ENCODE data around the gene IGF2BP2. TPM values are rescaled to one million over a fixed set of nuclear protein-coding genes. Genes with fewer than 3 reads are reported as not detected.

IGF2BP2 gene
- polyA plus RNA-seq, 1 donor from 2014 or later, result not detected

DNA sequence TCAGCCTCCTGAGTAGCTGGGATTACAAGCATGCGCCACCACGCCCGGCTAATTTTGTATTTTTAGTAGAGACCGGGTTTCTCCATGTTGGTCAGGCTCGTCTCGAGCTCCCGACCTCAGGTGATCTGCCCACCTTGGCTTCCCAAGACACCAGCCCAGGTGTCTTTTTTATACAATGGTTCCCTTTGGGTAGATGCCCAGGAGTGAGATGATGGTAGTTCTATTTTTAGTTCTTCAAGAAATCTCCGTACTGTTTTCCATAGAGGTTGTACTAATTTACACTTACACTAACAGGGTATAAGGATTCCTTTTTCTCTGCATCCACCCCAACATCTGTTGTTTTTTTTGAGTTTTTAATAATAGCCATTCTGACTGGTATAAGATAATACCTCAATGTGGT, 94.3 kb downstream of the IGF2BP2 start:
- H3K27ac Mint-ChIP-seq, result no peak overlapping the region
- H3K4me1 Mint-ChIP-seq, result peaks cover 0 to 3% (median 1%) of the 10 kb centered on the region in 3 donors
- peaks cover 3% of the 10 kb centered on the region for H3K27me3 Mint-ChIP-seq
- no peak overlapping the region for H3K4me3 Mint-ChIP-seq
- peaks cover 0 to 3% (median 2%) of the 10 kb centered on the region in 3 donors for H3K9me3 Mint-ChIP-seq
- H3K36me3 Mint-ChIP-seq, result no peaks in the 10 kb centered on the region

DNA sequence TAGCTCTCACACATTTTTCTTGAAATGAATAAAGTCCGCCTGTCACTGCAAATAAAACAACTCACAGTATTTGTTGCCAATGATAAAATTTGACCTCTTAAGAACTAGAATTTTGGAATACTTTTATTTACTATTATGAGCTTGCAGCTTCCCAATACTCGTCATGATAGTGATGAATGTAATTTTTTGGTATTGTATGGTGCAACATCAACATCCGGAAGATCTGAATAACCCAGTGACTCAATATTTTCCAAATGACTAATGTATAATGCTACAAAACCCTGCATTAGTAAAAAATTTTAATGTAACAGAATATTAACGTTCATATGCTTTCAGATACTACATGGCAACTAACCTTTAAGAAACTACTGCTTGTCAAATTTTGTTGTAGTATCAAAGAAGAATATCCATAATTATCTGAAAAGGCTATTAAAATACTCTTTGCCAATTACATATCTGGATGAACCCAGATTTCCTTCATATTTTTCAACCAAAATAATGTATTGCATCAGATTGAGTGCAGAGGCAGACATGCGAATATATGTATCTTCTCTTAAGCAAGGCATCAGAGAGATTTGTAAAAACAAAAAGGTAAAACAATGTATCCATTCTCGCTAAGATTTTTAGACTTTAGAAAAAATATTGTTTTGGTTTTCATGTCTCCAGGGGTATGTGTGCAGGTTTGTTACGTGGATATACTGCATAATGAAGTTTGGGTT, 95.3 kb downstream of the IGF2BP2 start:
- Mint-ChIP-seq H3K36me3 (no peaks in the 10 kb centered on the region), H3K4me3 (no peak overlapping the region), H3K9me3 (peaks cover 0 to 3% (median 2%) of the 10 kb centered on the region in 3 donors), H3K27ac (no peak overlapping the region), H3K4me1 (peaks cover 0 to 3% (median 1%) of the 10 kb centered on the region in 3 donors), H3K27me3 (peaks cover 3% of the 10 kb centered on the region)

DNA sequence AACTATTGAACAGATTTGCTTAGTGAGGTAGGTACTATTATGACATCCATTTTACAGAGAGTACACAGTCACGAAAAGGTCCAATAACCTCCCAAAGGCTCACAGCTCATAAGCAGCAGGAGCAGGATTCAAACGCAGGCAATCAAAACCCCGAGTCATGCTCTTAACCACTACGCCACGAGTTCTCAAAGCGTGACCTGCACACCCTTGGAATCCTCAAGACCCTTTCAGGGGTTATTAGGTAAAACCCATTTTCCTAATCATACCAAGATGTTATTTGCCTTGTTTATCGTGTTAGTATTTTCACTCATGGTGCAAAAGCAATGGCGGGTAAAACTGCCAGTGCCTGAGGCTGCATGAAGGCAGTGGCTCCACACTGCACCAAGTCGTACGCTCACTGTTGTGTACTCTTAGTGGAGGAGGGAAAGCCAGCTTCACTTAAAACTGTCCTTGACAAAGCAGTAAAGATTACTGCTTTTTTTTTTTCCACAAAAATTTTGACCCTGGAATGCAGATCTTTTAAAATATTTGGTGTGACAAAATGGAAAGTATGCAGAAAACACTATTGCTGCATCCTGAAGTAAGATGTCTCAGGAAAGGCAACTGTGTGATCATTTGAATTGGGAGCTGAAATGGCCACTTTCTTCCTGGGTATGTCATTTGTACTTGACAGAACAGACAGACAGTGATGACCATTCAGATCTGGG, 96.1 kb downstream of the IGF2BP2 start:
- Mint-ChIP-seq H3K4me1 (peaks cover 0 to 2% (median 1%) of the 10 kb centered on the region in 3 donors), H3K4me3 (no peak overlapping the region), H3K27me3 (peaks cover 3% of the 10 kb centered on the region), H3K9me3 (peaks cover 0 to 3% (median 2%) of the 10 kb centered on the region in 3 donors), H3K27ac (no peak overlapping the region), H3K36me3 (no peaks in the 10 kb centered on the region)

DNA sequence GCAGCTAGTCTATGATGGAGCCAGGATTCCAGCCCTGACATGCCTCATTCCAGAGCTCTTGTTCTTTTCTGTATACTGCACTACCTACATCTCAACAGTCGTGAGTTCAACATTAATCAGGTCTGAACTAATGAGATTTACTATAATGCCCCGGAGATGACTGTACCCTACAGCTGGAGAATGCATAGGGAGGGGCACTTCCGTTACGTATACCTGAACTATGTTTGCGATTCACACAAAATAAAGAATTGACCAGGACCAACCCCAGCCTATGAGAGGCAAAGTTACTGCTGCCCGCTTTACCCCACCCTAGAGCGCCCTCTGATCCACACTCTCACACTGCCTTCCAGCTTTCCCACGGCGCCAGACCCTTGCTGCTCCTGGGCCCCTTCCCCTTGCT, 97.0 kb downstream of the IGF2BP2 start:
- peaks cover 3% of the 10 kb centered on the region for H3K27me3 Mint-ChIP-seq
- H3K36me3 Mint-ChIP-seq, result no peaks in the 10 kb centered on the region
- peaks cover 0 to 2% (median 1%) of the 10 kb centered on the region in 3 donors for H3K4me1 Mint-ChIP-seq
- peaks cover 0 to 3% (median 2%) of the 10 kb centered on the region in 3 donors for H3K9me3 Mint-ChIP-seq
- H3K27ac Mint-ChIP-seq, result no peak overlapping the region
- H3K4me3 Mint-ChIP-seq, result no peak overlapping the region

DNA sequence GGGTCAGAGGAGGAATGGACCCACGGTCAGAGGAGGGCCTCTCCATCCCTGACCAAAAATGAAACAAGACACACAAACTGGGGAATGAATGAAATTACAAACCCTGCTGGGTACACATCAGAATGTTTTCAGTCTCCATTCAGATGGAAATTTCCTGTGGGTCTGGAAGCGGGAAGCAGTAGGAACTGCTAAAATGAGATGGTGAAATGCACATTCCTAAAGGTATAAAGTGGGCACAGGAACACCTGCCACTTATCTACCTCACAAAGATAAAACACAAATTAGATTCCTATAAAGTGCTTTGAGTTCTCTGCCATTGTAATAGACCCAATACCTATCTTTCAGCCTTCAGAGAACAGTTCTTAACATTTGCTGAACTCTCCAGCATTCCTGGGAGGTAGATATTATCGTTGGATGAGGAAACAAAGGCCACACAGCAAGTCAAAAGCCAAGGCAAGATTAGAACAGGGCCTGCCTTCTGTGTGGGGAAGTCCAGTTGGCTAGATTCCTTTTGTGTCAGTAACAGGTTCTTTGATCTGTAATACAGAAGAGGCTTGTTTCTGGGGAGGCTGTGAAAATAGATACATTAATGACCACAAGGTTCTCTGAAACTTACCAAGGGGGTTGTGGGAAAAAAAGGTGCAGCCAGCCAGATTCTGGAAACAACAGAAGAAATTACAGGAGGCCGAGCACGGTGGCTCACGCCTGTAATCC, 98.4 kb downstream of the IGF2BP2 start:
- H3K27ac Mint-ChIP-seq, result peak overlapping the region in 1 of 3 donors; percentile 48
- peaks cover 3% of the 10 kb centered on the region for H3K27me3 Mint-ChIP-seq
- H3K36me3 Mint-ChIP-seq, result no peaks in the 10 kb centered on the region
- no peaks in the 10 kb centered on the region for H3K4me1 Mint-ChIP-seq
- peaks cover 0 to 2% (median 2%) of the 10 kb centered on the region in 3 donors for H3K9me3 Mint-ChIP-seq
- no peak overlapping the region for H3K4me3 Mint-ChIP-seq

DNA sequence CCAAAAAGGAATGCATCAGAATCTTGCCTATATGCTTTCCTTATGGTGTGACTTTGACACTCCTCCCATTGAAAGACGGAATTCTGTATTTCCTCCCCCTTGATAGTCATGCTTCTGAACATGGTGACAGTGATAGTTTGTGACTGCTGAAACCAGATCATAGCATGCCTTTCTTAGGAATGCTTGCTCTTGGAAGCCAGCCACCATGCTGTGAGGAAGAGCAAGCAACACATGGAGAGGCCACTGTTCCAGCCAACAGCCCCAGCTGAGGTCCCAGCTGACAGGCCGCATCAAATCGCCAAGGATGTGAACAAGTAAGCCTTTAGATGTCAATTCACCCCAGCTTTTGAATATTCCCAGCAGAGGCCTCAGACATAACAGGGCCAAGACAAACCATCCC, 100.1 kb downstream of the IGF2BP2 start:
- Mint-ChIP-seq H3K4me1 (no peaks in the 10 kb centered on the region), H3K4me3 (no peak overlapping the region), H3K27ac (no peak overlapping the region)

DNA sequence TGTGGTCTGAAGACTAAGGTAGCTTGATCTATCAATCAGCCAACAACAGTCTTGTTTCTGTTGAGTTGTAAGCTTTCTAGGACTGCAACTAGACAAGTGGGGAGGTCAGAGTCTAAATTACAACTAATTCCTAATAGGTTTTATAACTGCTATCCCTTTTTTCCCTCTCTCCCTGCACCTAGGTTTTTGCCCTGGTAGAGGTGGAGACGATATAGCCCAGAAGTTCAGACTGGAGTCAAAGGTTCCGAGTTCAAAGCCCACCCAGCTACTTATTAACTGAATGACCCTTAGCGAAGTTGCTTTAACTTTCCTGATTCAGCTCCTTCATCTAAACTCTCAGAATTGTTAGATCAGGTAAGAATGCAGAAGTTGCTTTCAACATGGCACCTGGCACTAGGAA, 100.6 kb downstream of the IGF2BP2 start:
- H3K27ac Mint-ChIP-seq, result no peak overlapping the region
- H3K27me3 Mint-ChIP-seq, result peaks cover 3% of the 10 kb centered on the region
- no peaks in the 10 kb centered on the region for H3K36me3 Mint-ChIP-seq
- H3K4me3 Mint-ChIP-seq, result no peak overlapping the region
- no peaks in the 10 kb centered on the region for H3K4me1 Mint-ChIP-seq
- no peaks in the 10 kb centered on the region for H3K9me3 Mint-ChIP-seq

More for the DNA sequence above, 100.1 kb downstream of the IGF2BP2 start:
- H3K36me3 Mint-ChIP-seq, result no peaks in the 10 kb centered on the region
- peaks cover 3% of the 10 kb centered on the region for H3K27me3 Mint-ChIP-seq
- H3K9me3 Mint-ChIP-seq, result no peaks in the 10 kb centered on the region

DNA sequence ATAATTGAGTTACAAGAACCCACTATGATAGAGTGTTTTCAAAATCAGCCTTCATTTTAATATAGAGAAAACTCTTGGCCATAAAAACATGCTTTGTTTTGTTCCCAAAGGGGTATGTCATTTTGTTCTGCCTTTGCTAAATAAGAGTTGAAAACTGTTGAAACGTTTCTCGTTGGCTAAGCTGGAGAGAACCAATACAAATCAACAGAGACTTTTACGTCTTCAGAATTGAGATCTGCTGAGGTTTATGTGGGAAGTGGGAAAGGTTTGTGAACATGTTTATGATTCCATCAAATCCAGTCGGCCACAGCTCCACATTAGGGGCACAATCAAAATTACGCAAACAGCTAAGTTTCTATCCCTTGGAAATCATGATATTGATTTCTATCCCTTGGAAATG, 102.0 kb downstream of the IGF2BP2 start:
- H3K9me3 Mint-ChIP-seq, result no peaks in the 10 kb centered on the region
- no peak overlapping the region for H3K27ac Mint-ChIP-seq
- peaks cover 3% of the 10 kb centered on the region for H3K27me3 Mint-ChIP-seq
- H3K36me3 Mint-ChIP-seq, result no peaks in the 10 kb centered on the region
- H3K4me1 Mint-ChIP-seq, result no peaks in the 10 kb centered on the region
- H3K4me3 Mint-ChIP-seq, result no peak overlapping the region

DNA sequence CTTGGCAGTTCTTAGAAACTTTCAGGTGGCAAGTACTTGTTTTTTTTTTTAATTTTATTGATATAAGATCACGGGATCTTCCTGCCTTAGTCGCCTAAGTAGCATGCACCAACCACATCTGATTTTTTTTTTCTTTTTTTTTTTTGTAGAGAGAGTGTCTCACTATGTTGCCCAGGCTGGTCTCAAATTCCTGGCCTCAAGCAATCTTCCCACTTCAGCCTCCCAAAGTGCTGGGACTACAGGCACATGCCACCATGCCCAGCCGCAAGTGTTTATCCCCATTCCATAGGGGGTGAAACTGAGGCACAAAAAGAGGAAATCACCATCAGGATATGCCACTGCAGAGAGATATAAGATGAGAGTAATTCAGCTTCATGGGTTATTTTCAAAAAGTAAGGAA, 102.9 kb downstream of the IGF2BP2 start:
- H3K27me3 Mint-ChIP-seq, result no peaks in the 10 kb centered on the region
- H3K4me1 Mint-ChIP-seq, result no peaks in the 10 kb centered on the region
- H3K36me3 Mint-ChIP-seq, result no peaks in the 10 kb centered on the region
- H3K27ac Mint-ChIP-seq, result no peak overlapping the region
- no peak overlapping the region for H3K4me3 Mint-ChIP-seq
- peaks cover 0 to 3% (median 0%) of the 10 kb centered on the region in 3 donors for H3K9me3 Mint-ChIP-seq

DNA sequence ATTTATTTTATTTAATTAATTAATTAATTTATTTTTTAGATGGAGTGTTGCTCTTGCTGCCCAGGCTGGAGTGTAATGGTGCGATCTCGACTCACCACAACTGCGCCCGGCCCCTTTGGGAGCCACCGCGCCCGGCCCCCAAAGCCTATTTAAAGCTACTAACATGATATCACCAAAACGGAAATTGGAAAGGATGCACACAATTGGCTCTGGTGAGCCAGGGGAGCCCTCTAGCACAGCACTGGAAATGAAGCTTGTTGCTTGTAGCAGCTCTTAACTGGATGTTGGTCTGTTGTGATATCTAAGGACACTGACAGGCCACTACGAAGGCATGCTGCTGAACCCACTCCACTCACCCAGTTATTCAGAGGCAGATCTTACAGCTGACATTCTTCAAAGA, 104.5 kb downstream of the IGF2BP2 start:
- Mint-ChIP-seq H3K27ac (no peak overlapping the region), H3K27me3 (peaks cover 2% of the 10 kb centered on the region), H3K4me1 (no peaks in the 10 kb centered on the region), H3K9me3 (peaks cover 0 to 3% (median 0%) of the 10 kb centered on the region in 3 donors), H3K36me3 (no peaks in the 10 kb centered on the region), H3K4me3 (no peak overlapping the region)

DNA sequence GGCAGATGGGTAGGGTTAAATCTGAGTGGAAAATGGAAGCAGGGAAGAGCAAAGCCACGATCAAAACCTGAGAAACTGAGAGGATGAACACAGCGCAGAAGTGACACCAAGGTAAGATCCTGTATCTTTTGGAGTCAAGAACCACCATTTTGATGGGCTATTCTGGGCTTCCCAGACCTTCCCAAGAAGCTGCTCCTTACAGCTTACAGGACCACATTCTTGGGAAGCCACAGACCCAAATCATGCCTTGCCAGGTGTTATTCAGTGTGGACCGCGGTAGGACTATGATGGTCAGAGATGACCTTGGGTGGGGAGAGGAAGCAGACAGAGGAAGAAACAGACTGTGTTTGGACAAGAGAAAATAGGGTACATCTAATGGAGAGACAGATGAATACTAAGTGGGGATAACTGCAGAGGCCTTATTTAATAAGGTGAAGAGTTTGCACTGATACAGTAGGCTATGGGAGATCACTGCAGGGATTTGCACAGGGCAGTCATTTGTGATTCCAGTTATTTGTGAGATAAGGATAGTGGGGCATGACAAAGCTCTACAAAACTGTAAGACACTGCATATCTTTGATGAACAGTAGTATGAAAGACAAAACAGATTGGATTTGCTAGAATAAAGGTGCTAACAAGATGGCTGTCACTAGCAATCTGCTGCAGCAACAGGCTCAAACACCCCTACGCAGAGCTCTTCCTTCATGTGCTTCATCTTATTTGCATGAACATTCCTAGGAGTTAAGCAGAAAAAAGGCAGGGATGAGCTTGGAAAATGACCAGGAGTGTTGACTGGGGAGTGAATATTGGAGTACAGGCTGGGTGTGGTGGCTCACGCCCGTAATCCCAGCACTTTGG, 105.9 kb downstream of the IGF2BP2 start:
- no peak overlapping the region for H3K4me3 Mint-ChIP-seq
- no peak overlapping the region for H3K27ac Mint-ChIP-seq
- peaks cover 6% of the 10 kb centered on the region for H3K27me3 Mint-ChIP-seq
- peaks cover 0 to 8% (median 3%) of the 10 kb centered on the region in 3 donors for H3K9me3 Mint-ChIP-seq
- H3K4me1 Mint-ChIP-seq, result no peaks in the 10 kb centered on the region
- no peaks in the 10 kb centered on the region for H3K36me3 Mint-ChIP-seq

DNA sequence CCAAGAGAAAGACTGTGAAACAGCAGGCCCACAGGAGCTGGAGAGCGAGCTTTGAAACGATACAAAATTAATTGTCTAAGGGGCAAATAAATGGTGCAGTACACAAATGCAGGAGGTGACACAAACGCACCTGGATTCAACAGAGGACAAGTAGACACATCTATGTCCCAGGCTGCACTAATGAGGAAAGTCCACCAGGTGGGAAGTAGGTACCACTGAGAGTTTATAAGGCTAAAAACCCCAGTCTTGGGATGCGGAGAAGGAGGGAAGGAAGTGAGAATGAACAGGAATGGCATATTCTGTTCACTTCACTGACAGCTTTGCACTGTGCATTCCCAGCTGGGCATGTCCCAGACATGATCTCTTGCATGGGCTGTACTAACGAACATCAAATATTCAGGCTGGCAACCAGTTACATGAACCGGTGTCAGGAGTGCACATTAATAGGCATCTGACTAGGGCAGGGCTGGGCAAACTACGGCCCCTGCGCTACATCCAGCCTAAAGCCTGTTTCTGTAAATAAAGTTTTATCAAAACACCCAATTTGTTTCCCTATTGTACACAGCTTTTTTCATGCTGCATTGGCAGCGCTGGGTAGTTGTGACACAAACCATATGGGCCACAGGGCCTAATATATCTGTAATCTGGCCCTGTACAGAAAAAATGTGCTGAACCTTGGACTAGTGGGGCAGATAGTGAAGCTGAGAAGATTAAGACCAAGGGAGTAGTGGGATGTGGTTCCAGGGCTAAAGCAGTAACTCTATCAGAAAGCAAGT, 107.0 kb downstream of the IGF2BP2 start:
- Mint-ChIP-seq H3K27ac (no peak overlapping the region), H3K9me3 (peaks cover 0 to 8% (median 5%) of the 10 kb centered on the region in 3 donors), H3K36me3 (no peaks in the 10 kb centered on the region), H3K4me3 (no peak overlapping the region), H3K4me1 (no peaks in the 10 kb centered on the region), H3K27me3 (peaks cover 11% of the 10 kb centered on the region)

DNA sequence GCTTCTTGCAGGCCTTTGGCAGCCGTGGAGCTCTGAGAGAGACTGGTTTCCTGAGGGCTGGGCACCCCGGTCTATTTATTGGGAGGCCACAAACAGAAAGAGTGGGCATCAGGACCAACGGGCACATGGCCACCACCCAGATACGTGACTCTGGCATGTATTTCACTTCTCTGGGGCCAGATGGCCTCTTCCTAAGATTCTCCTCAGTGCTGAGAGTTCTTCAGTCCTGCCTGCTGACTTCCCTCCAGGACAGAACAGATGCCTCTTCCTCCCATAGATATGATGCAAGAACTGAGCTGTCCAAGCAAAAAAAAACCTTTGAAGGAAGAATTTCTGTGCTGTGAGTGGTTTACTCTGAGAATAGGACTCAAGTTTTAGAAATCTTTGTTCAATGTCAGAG, 107.7 kb downstream of the IGF2BP2 start:
- Mint-ChIP-seq H3K27me3 (peaks cover 11% of the 10 kb centered on the region), H3K9me3 (peaks cover 0 to 8% (median 5%) of the 10 kb centered on the region in 3 donors), H3K4me1 (no peaks in the 10 kb centered on the region)

More for the DNA sequence above, 107.7 kb downstream of the IGF2BP2 start:
- no peak overlapping the region for H3K4me3 Mint-ChIP-seq
- H3K36me3 Mint-ChIP-seq, result no peaks in the 10 kb centered on the region
- no peak overlapping the region for H3K27ac Mint-ChIP-seq

Data from IgD-negative memory B cell (primary cell).